ENCODE results near the gene RAD18. TPM values are rescaled to one million over a fixed set of nuclear protein-coding genes. Genes with fewer than 3 reads are reported as not detected.
A peak's percentile ranks its signal among the peaks of the same experiment; 100 is the strongest.

Gene RAD18
- total RNA-seq, 1 donor from 2014 or later = 6.0 TPM

- DNase-seq (ENCODE audit: low read depth) = no peak
- no peaks in the 10 kb centered on the region for H3K27me3 ChIP-seq (ENCODE audit: insufficient read depth, low read length)
- peaks cover 13% of the 10 kb centered on the region for H3K4me1 ChIP-seq (ENCODE audit: insufficient read depth, low read length)
- H3K9ac ChIP-seq (ENCODE audit: low read length) = no peak overlapping the region
- H3K9me3 ChIP-seq (ENCODE audit: insufficient read depth, low read depth, low read length) = no peaks in the 10 kb centered on the region
- no peaks in the 10 kb centered on the region for H3K9me3 Mint-ChIP-seq (ENCODE audit: unreplicated experiment)
- H3K27ac ChIP-seq (ENCODE audit: low read depth, low read length) = no peak overlapping the region
- H3K4me3 Mint-ChIP-seq (ENCODE audit: unreplicated experiment) = no peak overlapping the region
- no peak for FAIRE-seq
- TF ChIP-seq CTCF (IDR thresholded peaks at IDR 0.05; ENCODE audit: insufficient read depth, low read depth, low read length) (no peak), EZH2 (IDR thresholded peaks at IDR 0.05; ENCODE audit: insufficient read depth, low read length) (no peak)
- no peaks in the 10 kb centered on the region for H3K79me2 ChIP-seq (ENCODE audit: insufficient read depth, low read length)
- no peak overlapping the region for H3K4me2 ChIP-seq (ENCODE audit: low read length)
- H4K20me1 ChIP-seq (ENCODE audit: insufficient read depth, low read length) = no peaks in the 10 kb centered on the region
- H2AFZ ChIP-seq (ENCODE audit: low read depth, low read length) = no peak overlapping the region
- H3K4me1 Mint-ChIP-seq (ENCODE audit: low read depth, unreplicated experiment) = peaks cover 6% of the 10 kb centered on the region
- H3K36me3 Mint-ChIP-seq (ENCODE audit: low read depth, unreplicated experiment) = no peaks in the 10 kb centered on the region
- no peaks in the 10 kb centered on the region for H3K27me3 Mint-ChIP-seq (ENCODE audit: low read depth, unreplicated experiment)
- H3K36me3 ChIP-seq (ENCODE audit: insufficient read depth, low read length) = no peaks in the 10 kb centered on the region
- H3K4me3 ChIP-seq (ENCODE audit: insufficient read depth, low read depth, low read length) = no peak overlapping the region
- H3K27ac Mint-ChIP-seq (ENCODE audit: unreplicated experiment) = no peak overlapping the region
Measured at GRCh38 chr3:8834974-8835373, 128.3 kb downstream of the RAD18 start.

GRCh38 chr3:8827641-8828040, 135.6 kb downstream of the RAD18 start:
- no peaks in the 10 kb centered on the region for H3K9me3 ChIP-seq (ENCODE audit: insufficient read depth, low read depth, low read length)
- Mint-ChIP-seq H3K4me1 (ENCODE audit: low read depth, unreplicated experiment) (no peaks in the 10 kb centered on the region), H3K27ac (ENCODE audit: unreplicated experiment) (no peak overlapping the region), H3K4me3 (ENCODE audit: unreplicated experiment) (no peak overlapping the region), H3K36me3 (ENCODE audit: low read depth, unreplicated experiment) (no peaks in the 10 kb centered on the region), H3K27me3 (ENCODE audit: low read depth, unreplicated experiment) (no peaks in the 10 kb centered on the region), H3K9me3 (ENCODE audit: unreplicated experiment) (no peaks in the 10 kb centered on the region)
- H3K9ac ChIP-seq (ENCODE audit: low read length) = no peak overlapping the region
- TF ChIP-seq EZH2 (IDR thresholded peaks at IDR 0.05; ENCODE audit: insufficient read depth, low read length) (no peak), CTCF (IDR thresholded peaks at IDR 0.05; ENCODE audit: insufficient read depth, low read depth, low read length) (no peak)
- H4K20me1 ChIP-seq (ENCODE audit: insufficient read depth, low read length) = no peaks in the 10 kb centered on the region
- DNase-seq (ENCODE audit: low read depth) = no peak
- H3K79me2 ChIP-seq (ENCODE audit: insufficient read depth, low read length) = no peaks in the 10 kb centered on the region
- FAIRE-seq = peak; percentile 29
- no peak overlapping the region for H3K4me2 ChIP-seq (ENCODE audit: low read length)
- no peak overlapping the region for H3K4me3 ChIP-seq (ENCODE audit: insufficient read depth, low read depth, low read length)
- H3K4me1 ChIP-seq (ENCODE audit: insufficient read depth, low read length) = no peaks in the 10 kb centered on the region
- no peaks in the 10 kb centered on the region for H3K27me3 ChIP-seq (ENCODE audit: insufficient read depth, low read length)
- no peak overlapping the region for H2AFZ ChIP-seq (ENCODE audit: low read depth, low read length)
- H3K36me3 ChIP-seq (ENCODE audit: insufficient read depth, low read length) = no peaks in the 10 kb centered on the region
- H3K27ac ChIP-seq (ENCODE audit: low read depth, low read length) = no peak overlapping the region

Other genes starting within 250 kb of the RAD18 start
- not detected in 2 replicates for gene CAV3, start 229.7 kb downstream of the RAD18 start, total RNA-seq
- gene OXTR, start 193.9 kb downstream of the RAD18 start, total RNA-seq = 2.2 and 3.0 TPM in 2 replicates

All from astrocyte (in vitro differentiated cells and primary cell).